HG03135 (cell line): Measurements from ENCODE around the gene IGIP.

Experiments used
- ATAC-seq: cut with Tn5 transposase; IDR thresholded peaks from one replicate; pipeline ENCODE4 v1.9.1; 2021; ENCODE audit warnings: mild to moderate bottlenecking, moderate library complexity; ENCODE audit not compliant: unreplicated experiment

The IGIP gene

GRCh38 chr5:140162275-140162674, 36.5 kb downstream of the IGIP start:
- ATAC-seq = no peak

- ATAC-seq = no peak
Observed at GRCh38 chr5:140162781-140163180, 37.0 kb downstream of the IGIP start.

GRCh38 chr5:140165101-140165922, 39.6 kb downstream of the IGIP start:
- ATAC-seq = no peak

GRCh38 chr5:140165923-140166270, 40.2 kb downstream of the IGIP start:
- ATAC-seq = no peak

- ATAC-seq = no peak
Observed at GRCh38 chr5:140166911-140167310, 41.2 kb downstream of the IGIP start.

GRCh38 chr5:140168371-140168770, 42.6 kb downstream of the IGIP start:
- no peak for ATAC-seq

GRCh38 chr5:140169410-140169809, 43.7 kb downstream of the IGIP start:
- ATAC-seq = no peak

GRCh38 chr5:140172483-140172882, 46.7 kb downstream of the IGIP start:
- no peak for ATAC-seq

- ATAC-seq = no peak
Observed at GRCh38 chr5:140174014-140174413, 48.3 kb downstream of the IGIP start.

GRCh38 chr5:140174465-140175366, 49.0 kb downstream of the IGIP start, which contains the start of gene CYSTM1:
Gene CYSTM1 (plus strand): TSS chr5:140175188. CDS start chr5:140194466, 19,278 bp downstream.
- peak; percentile 92 for ATAC-seq

- ATAC-seq = peak; percentile 45
Observed at GRCh38 chr5:140175367-140176030, 49.8 kb downstream of the IGIP start.

GRCh38 chr5:140176031-140176387, 50.3 kb downstream of the IGIP start:
- no peak for ATAC-seq

GRCh38 chr5:140178086-140178410, 52.3 kb downstream of the IGIP start:
- no peak for ATAC-seq

GRCh38 chr5:140178482-140179116, 52.9 kb downstream of the IGIP start:
- no peak for ATAC-seq
